Peyer's patch (tissue), 4 donors: ENCODE measurements around the gene MAP4K3.

Experiments used
- POLR2A ChIP-seq, 2 donors: fragments of 450-650 bp; IDR thresholded peaks; one replicate each; pipeline ENCODE4 v1.5.1; 2017; ENCODE audit warnings: antibody characterized with exemption in 2 of 2, mild to moderate bottlenecking in 2 of 2, moderate library complexity in 2 of 2
- TF ChIP-seq, protein P1 (sequence below), 6 experiments: fragments of 450-650 bp in 4 of 6; fragments of 200-600 bp in 2 of 6; sonication (generic) in 1 of 6; IDR thresholded peaks; one replicate each; pipeline ENCODE4 v1.5.1; 2017 to 2019; ENCODE audit warnings: antibody characterized with exemption in 6 of 6, mild to moderate bottlenecking in 3 of 6, moderate library complexity in 1 of 6

DNA sequence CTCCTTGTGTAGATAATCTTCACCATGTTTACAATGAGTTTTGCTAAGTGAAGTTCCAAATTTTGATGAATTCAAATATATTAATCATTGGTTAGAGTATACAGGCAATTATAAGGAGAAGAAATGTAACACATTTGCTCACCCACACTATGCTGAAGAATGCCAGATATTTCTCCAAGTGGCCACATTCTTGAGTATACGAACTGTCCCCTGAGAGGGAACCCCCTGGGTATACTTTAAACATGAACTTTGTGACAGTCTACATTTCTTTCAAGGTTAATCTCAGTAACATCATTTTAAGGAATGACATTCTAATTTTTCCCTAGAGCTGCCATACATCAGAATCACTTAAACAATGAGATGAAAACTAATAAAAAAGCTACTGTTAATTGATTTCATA lies 153.5 kb downstream of the MAP4K3 start:
- TF ChIP-seq, protein P1, sequence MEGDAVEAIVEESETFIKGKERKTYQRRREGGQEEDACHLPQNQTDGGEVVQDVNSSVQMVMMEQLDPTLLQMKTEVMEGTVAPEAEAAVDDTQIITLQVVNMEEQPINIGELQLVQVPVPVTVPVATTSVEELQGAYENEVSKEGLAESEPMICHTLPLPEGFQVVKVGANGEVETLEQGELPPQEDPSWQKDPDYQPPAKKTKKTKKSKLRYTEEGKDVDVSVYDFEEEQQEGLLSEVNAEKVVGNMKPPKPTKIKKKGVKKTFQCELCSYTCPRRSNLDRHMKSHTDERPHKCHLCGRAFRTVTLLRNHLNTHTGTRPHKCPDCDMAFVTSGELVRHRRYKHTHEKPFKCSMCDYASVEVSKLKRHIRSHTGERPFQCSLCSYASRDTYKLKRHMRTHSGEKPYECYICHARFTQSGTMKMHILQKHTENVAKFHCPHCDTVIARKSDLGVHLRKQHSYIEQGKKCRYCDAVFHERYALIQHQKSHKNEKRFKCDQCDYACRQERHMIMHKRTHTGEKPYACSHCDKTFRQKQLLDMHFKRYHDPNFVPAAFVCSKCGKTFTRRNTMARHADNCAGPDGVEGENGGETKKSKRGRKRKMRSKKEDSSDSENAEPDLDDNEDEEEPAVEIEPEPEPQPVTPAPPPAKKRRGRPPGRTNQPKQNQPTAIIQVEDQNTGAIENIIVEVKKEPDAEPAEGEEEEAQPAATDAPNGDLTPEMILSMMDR (IDR thresholded peaks at IDR 0.05): no peak
- no peak for TF ChIP-seq POLR2A (IDR thresholded peaks at IDR 0.05)
